ENCODE results near the gene TRABD2A.

Gene TRABD2A

GRCh38 chr2:84901593-84902120, 20.8 kb upstream of the TRABD2A start:
- DNase-seq (ENCODE audit: low read depth), result peak; percentile 51
- H3K4me3 ChIP-seq (replicated peaks; ENCODE audit: low read depth, low read length), result no peak overlapping the region
- no peak for TF ChIP-seq CTCF (IDR thresholded peaks at IDR 0.05; ENCODE audit: low read length, missing control alignments)

- no peak overlapping the region for H3K4me3 ChIP-seq (replicated peaks; ENCODE audit: low read depth, low read length)
- DNase-seq (ENCODE audit: low read depth), result no peak
- no peak for TF ChIP-seq CTCF (IDR thresholded peaks at IDR 0.05; ENCODE audit: low read length, missing control alignments)
These were observed 20.1 kb upstream of the TRABD2A start for GRCh38 chr2:84900971-84901370.

GRCh38 chr2:84899304-84900204, 18.7 kb upstream of the TRABD2A start:
- H3K4me3 ChIP-seq (replicated peaks; ENCODE audit: low read depth, low read length), result no peak overlapping the region
- no peak for DNase-seq (ENCODE audit: low read depth)
- TF ChIP-seq CTCF (IDR thresholded peaks at IDR 0.05; ENCODE audit: low read length, missing control alignments), result no peak

- H3K4me3 ChIP-seq (replicated peaks; ENCODE audit: low read depth, low read length), result no peak overlapping the region
- no peak for TF ChIP-seq CTCF (IDR thresholded peaks at IDR 0.05; ENCODE audit: low read length, missing control alignments)
- DNase-seq (ENCODE audit: low read depth), result no peak
These were observed 16.9 kb upstream of the TRABD2A start for GRCh38 chr2:84897773-84898172.

- no peak for DNase-seq (ENCODE audit: low read depth)
- no peak for TF ChIP-seq CTCF (IDR thresholded peaks at IDR 0.05; ENCODE audit: low read length, missing control alignments)
These were observed 15.7 kb upstream of the TRABD2A start for GRCh38 chr2:84896567-84896966.

GRCh38 chr2:84894758-84895520, 14.1 kb upstream of the TRABD2A start:
- peak; percentile 73 for DNase-seq (ENCODE audit: low read depth)
- H3K4me3 ChIP-seq (replicated peaks; ENCODE audit: low read depth, low read length), result no peak overlapping the region
- no peak for TF ChIP-seq CTCF (IDR thresholded peaks at IDR 0.05; ENCODE audit: low read length, missing control alignments)

More at GRCh38 chr2:84896567-84896966, 15.7 kb upstream of the TRABD2A start:
- no peak overlapping the region for H3K4me3 ChIP-seq (replicated peaks; ENCODE audit: low read depth, low read length)
